BJ (cell line): ENCODE measurements around the gene CMTM7. TPM values are rescaled to one million over a fixed set of nuclear protein-coding genes. Genes with fewer than 3 reads are reported as not detected.

ENCODE experiments used
- CTCF ChIA-PET: fragments of 350-600 bp; formaldehyde crosslinking; extraction: SDS; loops from one replicate; lab custom pipeline; 2021; ENCODE audit warnings: antibody characterized with exemption, inconsistent platforms; lab: Yijun Ruan, JAX
- POLR2A ChIA-PET: fragments of 300-600 bp; sonication (Branson Sonifier 250); formaldehyde crosslinking; extraction: SDS; loops from one replicate; lab custom pipeline; 2021; ENCODE audit warnings: antibody characterized with exemption; lab: Charles Lee
- DNase-seq: peaks from one replicate; pipeline ENCODE4 v3.0.0-alpha.2; 2011; ENCODE audit warnings: low read depth
- H3K27me3 ChIP-seq: 2 replicates; pipeline ENCODE4 v1.6.0; 2011; ENCODE audit warnings: low read length; ENCODE audit not compliant: control insufficient read depth, insufficient read depth
- H3K36me3 ChIP-seq: 2 replicates; pipeline ENCODE4 v1.5.1; 2011; ENCODE audit warnings: low read length; ENCODE audit not compliant: control insufficient read depth, insufficient read depth
- H3K4me3 ChIP-seq: 2 replicates; pipeline ENCODE4 v1.5.1; 2011; ENCODE audit warnings: low read depth, mild to moderate bottlenecking, control low read depth, low read length
- CTCF ChIP-seq: IDR thresholded peaks from 2 replicates; pipeline ENCODE4 v1.5.1; 2011; ENCODE audit warnings: low read depth, mild to moderate bottlenecking, control low read depth, inconsistent platforms, low read length, moderate library complexity; ENCODE audit not compliant: insufficient read depth
- polyA plus RNA-seq: library from polyadenylated mRNA; depleted of rRNA; stranded (reverse); fragments of >200 nt; gene quantifications from 2 replicates; pipeline ENCODE4 v1.2.3, GENCODE V29; 2011

CMTM7 gene
- polyA plus RNA-seq, 1 experiment, result 13.7 TPM

- POLR2A ChIA-PET, result no interaction called here
- CTCF ChIA-PET, result interaction anchor here (0.6 kb wide), 1 partner anchor 149 kb away, joined by 3 read pairs; no protein-coding TSS in a partner anchor
Measured at GRCh38 chr3:32474201-32474600, 82.5 kb downstream of the CMTM7 start.

GRCh38 chr3:32480604-32481003 is 89.0 kb downstream of the CMTM7 start:
- no peaks in the 10 kb centered on the region for H3K27me3 ChIP-seq
- no peak for DNase-seq
- no peak for TF ChIP-seq CTCF
- ChIA-PET POLR2A (no interaction called here), CTCF (interaction anchor here (1.0 to 2.1 kb wide), 3 partner anchors 10 to 106 kb away, joined by 3 to 6 read pairs (median 4); no protein-coding TSS in a partner anchor)
- H3K4me3 ChIP-seq, result no peak overlapping the region
- no peaks in the 10 kb centered on the region for H3K36me3 ChIP-seq

More at GRCh38 chr3:32474201-32474600, 82.5 kb downstream of the CMTM7 start:
- no peak for TF ChIP-seq CTCF
- no peak for DNase-seq
- Histone ChIP-seq H3K27me3 (no peaks in the 10 kb centered on the region), H3K4me3 (no peak overlapping the region), H3K36me3 (no peaks in the 10 kb centered on the region)

DNA sequence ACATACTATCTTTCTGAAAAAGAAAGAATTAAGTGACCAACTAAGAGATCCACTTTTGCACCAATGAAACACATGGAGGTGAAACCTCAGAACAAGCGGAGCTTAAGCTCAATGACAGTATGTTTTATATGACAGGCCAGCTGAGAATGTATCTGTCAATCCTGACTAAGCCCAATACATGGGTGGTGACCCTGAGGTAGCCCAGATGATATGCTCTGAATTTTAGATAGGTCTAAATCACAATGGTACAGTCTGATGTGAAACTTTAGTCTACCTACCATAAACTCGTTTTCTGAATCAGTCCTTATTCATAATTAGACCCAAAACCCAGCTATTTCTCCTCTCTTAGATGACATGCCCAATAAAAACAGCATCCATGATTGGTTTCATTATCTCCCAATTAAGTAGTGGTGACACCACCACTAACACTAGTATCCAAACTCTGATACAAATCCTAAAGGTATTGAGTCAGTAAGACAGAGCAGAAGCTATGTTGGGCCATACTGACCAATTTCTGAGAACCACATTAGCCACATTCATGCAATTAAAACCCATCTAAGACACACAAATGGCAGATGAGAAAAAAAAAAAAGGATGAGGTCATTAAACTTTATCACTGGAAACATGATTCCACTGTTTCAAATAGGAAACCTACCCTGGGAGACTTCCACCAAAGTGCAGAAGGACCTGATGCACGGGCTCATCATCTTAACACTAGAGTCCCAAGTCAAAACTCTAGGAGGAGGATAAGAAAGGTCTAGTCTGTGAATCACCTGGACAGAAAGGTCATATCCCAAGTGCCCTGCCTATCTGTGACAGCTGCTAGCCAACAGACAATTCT is 90.4 kb downstream of the CMTM7 start:
- TF ChIP-seq CTCF, result no peak
- Histone ChIP-seq H3K4me3 (no peak overlapping the region), H3K36me3 (no peaks in the 10 kb centered on the region), H3K27me3 (no peaks in the 10 kb centered on the region)
- DNase-seq, result no peak
- CTCF ChIA-PET, result interaction anchor here (1.2 kb wide), 1 partner anchor 14 kb away, joined by 3 read pairs; no protein-coding TSS in a partner anchor
- POLR2A ChIA-PET, result no interaction called here

DNA sequence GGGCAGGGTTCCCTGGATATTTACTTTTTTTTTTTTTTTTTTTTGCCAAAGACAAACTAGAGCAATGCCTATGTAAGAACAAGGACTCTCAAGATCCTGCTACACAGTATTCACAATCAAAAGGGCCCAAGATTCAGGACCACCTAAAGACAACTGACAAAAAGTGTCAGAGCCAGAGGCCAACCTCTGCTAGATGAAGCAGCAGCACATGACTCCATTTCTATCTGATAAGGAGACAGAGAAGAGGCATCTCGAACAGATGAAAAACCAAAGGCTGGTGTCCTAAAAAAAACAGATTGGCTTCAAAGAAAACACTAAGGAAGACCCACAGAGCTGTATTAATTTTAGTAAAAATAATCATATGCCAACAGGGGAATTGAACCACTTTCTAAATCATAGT is 91.0 kb downstream of the CMTM7 start:
- no peaks in the 10 kb centered on the region for H3K27me3 ChIP-seq
- no peak for DNase-seq
- no peaks in the 10 kb centered on the region for H3K36me3 ChIP-seq
- ChIA-PET CTCF (interaction anchor here (1.2 kb wide), 1 partner anchor 15 kb away, joined by 3 read pairs; no protein-coding TSS in a partner anchor), POLR2A (no interaction called here)
- TF ChIP-seq CTCF, result no peak
- no peak overlapping the region for H3K4me3 ChIP-seq

DNA sequence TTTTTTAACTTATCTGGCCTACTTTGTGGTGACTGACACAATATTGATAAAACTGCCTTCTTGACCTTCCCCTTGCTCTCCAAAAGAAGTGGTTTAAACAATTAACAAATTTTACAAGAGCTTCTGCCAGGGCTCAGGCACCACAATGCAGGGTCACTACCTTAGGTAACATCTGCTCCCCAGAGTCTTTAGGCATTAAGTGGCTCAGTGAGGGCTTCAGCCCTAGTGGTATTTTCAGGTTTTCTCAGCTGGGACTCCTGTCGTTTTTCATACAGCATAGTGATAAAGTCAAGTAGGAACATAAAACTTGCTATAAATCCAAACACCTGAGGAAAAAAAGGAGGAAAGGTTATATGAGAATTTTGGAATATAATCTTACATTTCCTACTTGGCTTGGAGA is 92.1 kb downstream of the CMTM7 start:
- DNase-seq, result no peak
- H3K4me3 ChIP-seq, result no peak overlapping the region
- POLR2A ChIA-PET, result no interaction called here
- H3K27me3 ChIP-seq, result no peaks in the 10 kb centered on the region
- TF ChIP-seq CTCF, result no peak
- CTCF ChIA-PET, result interaction anchor here (2.8 kb wide), 1 partner anchor 16 kb away, joined by 10 read pairs; no protein-coding TSS in a partner anchor
- no peaks in the 10 kb centered on the region for H3K36me3 ChIP-seq
